Vagina (tissue), 2 donors: ENCODE results near the gene FAM124B.

Experiments
- POLR2AphosphoS5 ChIP-seq, 2 donors: sonication (generic); formaldehyde crosslinking; IDR thresholded peaks; one replicate each; pipeline ENCODE4 v1.9.0; 2017; ENCODE audit warnings: antibody characterized with exemption in 2 of 2, mild to moderate bottlenecking in 2 of 2, low read depth in 1 of 2; ENCODE audit not compliant: insufficient read depth in 1 of 2
- TF ChIP-seq, protein P1 (sequence below), 3 experiments: fragments of 450-650 bp in 2 of 3; fragments of 200-600 bp in 1 of 3; sonication (generic) in 1 of 3; IDR thresholded peaks; one replicate each; pipeline ENCODE4 v1.5.1; 2017 to 2019; ENCODE audit warnings: antibody characterized with exemption in 3 of 3, mild to moderate bottlenecking in 2 of 3, moderate library complexity in 2 of 3

DNA sequence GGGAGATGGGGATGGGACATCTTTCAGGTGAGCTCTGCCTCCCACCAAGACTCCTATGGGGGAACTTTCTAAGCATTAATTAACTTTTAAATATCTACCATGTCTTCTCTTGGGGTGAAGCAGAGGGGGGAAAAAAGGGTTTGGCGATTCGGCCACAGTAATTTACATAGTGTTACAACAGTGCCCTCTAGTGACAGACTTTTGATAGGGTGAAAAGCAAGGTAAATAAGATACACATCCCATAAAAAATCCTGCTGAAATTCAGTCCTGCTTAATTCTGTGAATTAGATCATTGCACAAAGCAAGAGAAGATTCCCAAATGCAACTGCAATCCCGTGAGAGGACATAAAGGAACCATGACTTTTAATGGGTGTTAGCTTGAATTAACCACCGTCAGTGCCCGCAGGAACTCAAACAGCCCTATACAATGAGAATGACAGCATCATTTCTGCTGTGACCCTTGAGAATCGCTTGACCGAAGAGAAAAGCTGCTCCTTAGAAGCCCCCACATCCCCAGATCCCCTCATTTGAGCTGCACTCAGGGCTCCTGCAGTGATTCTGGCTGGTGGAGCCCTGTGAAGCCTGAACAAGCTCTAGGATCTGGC, 32.8 kb downstream of the FAM124B start:
- no peak for TF ChIP-seq POLR2AphosphoS5 (IDR thresholded peaks at IDR 0.05; ENCODE audit: insufficient read depth in 1 of 2, low read depth in 1 of 2)
- TF ChIP-seq, protein P1, sequence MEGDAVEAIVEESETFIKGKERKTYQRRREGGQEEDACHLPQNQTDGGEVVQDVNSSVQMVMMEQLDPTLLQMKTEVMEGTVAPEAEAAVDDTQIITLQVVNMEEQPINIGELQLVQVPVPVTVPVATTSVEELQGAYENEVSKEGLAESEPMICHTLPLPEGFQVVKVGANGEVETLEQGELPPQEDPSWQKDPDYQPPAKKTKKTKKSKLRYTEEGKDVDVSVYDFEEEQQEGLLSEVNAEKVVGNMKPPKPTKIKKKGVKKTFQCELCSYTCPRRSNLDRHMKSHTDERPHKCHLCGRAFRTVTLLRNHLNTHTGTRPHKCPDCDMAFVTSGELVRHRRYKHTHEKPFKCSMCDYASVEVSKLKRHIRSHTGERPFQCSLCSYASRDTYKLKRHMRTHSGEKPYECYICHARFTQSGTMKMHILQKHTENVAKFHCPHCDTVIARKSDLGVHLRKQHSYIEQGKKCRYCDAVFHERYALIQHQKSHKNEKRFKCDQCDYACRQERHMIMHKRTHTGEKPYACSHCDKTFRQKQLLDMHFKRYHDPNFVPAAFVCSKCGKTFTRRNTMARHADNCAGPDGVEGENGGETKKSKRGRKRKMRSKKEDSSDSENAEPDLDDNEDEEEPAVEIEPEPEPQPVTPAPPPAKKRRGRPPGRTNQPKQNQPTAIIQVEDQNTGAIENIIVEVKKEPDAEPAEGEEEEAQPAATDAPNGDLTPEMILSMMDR (IDR thresholded peaks at IDR 0.05), result peak; percentile 15 to 43 (median 26)
